HEK293T (cell line): ENCODE data around the gene VAV2.

ENCODE experiments used
- CTCF ChIA-PET: fragments of 350-600 bp; formaldehyde crosslinking; extraction: SDS; loops from one replicate; lab custom pipeline; 2021; ENCODE audit warnings: antibody characterized with exemption, inconsistent platforms; lab: Yijun Ruan, JAX
- POLR2A ChIA-PET: fragments of 350-600 bp; formaldehyde crosslinking; extraction: SDS; loops from one replicate; lab custom pipeline; 2020; ENCODE audit warnings: antibody characterized with exemption, inconsistent platforms; lab: Yijun Ruan, JAX
- DNase-seq: peaks from one replicate; pipeline ENCODE4 v3.0.0; 2012; ENCODE audit warnings: mixed read lengths; ENCODE audit errors: extremely low spot score
- ARNT ChIP-seq: fragments of 450-650 bp; IDR thresholded peaks from 2 replicates; pipeline ENCODE4 v1.6.1; 2017; ENCODE audit warnings: mild to moderate bottlenecking
- BHLHE40 ChIP-seq: fragments of 450-650 bp; IDR thresholded peaks from 2 replicates; pipeline ENCODE4 v1.6.1; 2016; ENCODE audit warnings: mild to moderate bottlenecking, moderate library complexity, borderline replicate concordance
- CTBP1 ChIP-seq: fragments of 450-650 bp; IDR thresholded peaks from 2 replicates; pipeline ENCODE4 v1.6.1; 2016; ENCODE audit warnings: borderline replicate concordance
- ELF4 ChIP-seq: fragments of 450-650 bp; IDR thresholded peaks from 2 replicates; pipeline ENCODE4 v1.6.1; 2017; ENCODE audit warnings: antibody characterized with exemption
- FOXA1 ChIP-seq: fragments of 450-650 bp; IDR thresholded peaks from 2 replicates; pipeline ENCODE4 v1.6.1; 2016; ENCODE audit warnings: mild to moderate bottlenecking
- FOXK2 ChIP-seq: fragments of 450-650 bp; IDR thresholded peaks from 2 replicates; pipeline ENCODE4 v1.6.1; 2016; ENCODE audit warnings: mild to moderate bottlenecking
- FOXM1 ChIP-seq: fragments of 450-650 bp; IDR thresholded peaks from 2 replicates; pipeline ENCODE4 v1.6.1; 2017; ENCODE audit warnings: mild to moderate bottlenecking, borderline replicate concordance
- HDGF ChIP-seq: fragments of 450-650 bp; IDR thresholded peaks from 2 replicates; pipeline ENCODE4 v1.6.1; 2017; ENCODE audit warnings: antibody characterized with exemption, borderline replicate concordance
- L3MBTL2 ChIP-seq: fragments of 450-650 bp; conservative IDR thresholded peaks from 2 replicates; pipeline ENCODE4 v1.6.1; 2016; ENCODE audit warnings: mild to moderate bottlenecking
- LEF1 ChIP-seq: fragments of 450-650 bp; IDR thresholded peaks from 2 replicates; pipeline ENCODE4 v1.6.1; 2017; ENCODE audit warnings: mild to moderate bottlenecking, borderline replicate concordance
- NFRKB ChIP-seq: fragments of 450-650 bp; IDR thresholded peaks from 2 replicates; pipeline ENCODE4 v1.6.1; 2016; ENCODE audit warnings: mild to moderate bottlenecking, moderate library complexity
- SP1 ChIP-seq: fragments of 450-650 bp; IDR thresholded peaks from 2 replicates; pipeline ENCODE4 v1.6.1; 2017
- SUZ12 ChIP-seq: fragments of 450-650 bp; IDR thresholded peaks from 2 replicates; pipeline ENCODE4 v1.6.1; 2016; ENCODE audit warnings: mild to moderate bottlenecking
- TARDBP ChIP-seq: fragments of 450-650 bp; IDR thresholded peaks from 2 replicates; pipeline ENCODE4 v1.6.1; 2016
- ZNF384 ChIP-seq: fragments of 450-650 bp; IDR thresholded peaks from 2 replicates; pipeline ENCODE4 v1.6.1; 2016
- TF ChIP-seq, protein P1 (sequence below): fragments of 450-650 bp; IDR thresholded peaks from 2 replicates; pipeline ENCODE4 v1.6.1; 2016

The VAV2 gene

DNA sequence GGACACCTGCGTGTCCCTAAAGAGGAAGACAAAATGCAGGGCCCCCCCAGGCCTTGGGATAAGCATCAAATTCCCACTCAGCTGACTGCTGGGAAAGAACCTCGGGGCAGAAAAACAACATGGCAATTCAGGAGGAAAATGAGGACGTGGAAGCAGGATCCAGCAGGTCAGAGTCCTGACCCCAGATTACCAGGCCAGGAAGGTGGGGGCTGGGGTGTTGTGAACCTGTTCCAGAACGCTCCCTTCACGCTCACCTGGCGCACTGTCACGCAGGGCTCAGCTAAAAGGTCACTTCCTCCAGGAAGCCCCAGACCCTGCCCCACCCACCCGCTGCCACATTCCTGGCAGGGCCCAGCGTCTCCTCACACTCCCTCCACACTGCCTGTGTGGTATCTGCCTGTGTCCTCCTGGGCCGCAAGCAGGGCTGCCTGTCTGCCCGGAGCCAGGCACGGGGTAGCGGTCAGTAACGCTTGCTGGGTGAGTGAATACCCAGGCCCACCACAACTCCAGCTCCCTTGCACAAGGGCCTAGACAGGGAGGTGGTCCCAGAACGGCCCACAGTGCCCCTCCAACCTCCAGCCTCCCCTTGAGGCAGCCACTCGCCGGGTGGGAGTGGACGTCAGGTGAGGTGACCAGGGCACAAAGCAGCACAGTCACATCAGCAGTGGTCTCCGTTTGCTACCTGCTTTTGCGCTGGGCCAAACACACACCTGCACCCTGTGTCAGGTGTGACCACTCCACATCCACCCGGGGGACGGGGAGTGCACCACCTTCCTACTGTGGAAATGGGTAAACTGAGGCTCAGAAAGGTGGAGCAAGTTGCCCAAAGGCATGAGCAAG, 18.1 kb downstream of the VAV2 start:
- TF ChIP-seq TARDBP, result no peak
- no peak for TF ChIP-seq FOXM1
- TF ChIP-seq CTBP1, result no peak
- TF ChIP-seq FOXA1, result no peak
- no peak for TF ChIP-seq HDGF
- no peak for TF ChIP-seq FOXK2
- TF ChIP-seq ZNF384, result no peak
- TF ChIP-seq LEF1, result no peak
- TF ChIP-seq, protein P1, sequence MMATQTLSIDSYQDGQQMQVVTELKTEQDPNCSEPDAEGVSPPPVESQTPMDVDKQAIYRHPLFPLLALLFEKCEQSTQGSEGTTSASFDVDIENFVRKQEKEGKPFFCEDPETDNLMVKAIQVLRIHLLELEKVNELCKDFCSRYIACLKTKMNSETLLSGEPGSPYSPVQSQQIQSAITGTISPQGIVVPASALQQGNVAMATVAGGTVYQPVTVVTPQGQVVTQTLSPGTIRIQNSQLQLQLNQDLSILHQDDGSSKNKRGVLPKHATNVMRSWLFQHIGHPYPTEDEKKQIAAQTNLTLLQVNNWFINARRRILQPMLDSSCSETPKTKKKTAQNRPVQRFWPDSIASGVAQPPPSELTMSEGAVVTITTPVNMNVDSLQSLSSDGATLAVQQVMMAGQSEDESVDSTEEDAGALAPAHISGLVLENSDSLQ, result no peak
- ChIA-PET POLR2A (no interaction called here), CTCF (no interaction called here)
- DNase-seq, result no peak

DNA sequence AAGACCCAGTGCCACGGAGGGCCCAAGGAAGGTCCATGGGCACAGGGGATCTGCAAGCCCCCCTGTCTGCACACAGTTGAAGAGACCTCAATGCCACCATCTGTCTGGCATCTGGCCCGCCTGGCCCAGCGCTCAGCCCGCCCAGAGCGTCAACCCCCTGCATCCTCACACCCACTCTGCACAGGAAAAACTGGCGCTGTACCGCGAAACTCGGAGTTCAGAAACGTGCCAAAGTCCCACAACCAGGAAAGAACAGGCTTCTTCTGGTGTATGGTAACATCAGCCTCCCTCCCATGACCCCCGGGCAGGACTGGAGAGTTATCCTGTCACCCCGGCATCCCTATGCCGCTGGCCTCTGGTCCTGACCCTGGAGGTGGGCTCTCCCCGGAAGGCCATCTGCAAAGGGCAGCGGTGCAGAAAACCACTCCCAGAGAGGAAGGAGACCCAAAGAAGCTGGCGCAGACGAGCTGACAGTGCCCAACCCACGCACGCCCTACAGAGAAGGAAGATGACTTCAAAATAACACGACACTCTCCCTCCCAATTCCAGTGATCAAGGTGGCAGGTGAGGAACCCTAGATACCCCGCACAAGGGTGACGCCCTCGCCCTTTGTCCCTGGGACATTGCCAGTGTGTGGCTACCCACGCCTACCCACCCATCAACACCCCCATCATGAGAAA, 18.9 kb downstream of the VAV2 start:
- POLR2A ChIA-PET, result no interaction called here
- CTCF ChIA-PET, result no interaction called here
- DNase-seq, result no peak
- TF ChIP-seq SP1 (no peak), SUZ12 (no peak), FOXM1 (no peak), ELF4 (no peak), L3MBTL2 (no peak), LEF1 (no peak), FOXK2 (no peak), CTBP1 (no peak), TARDBP (no peak), ARNT (no peak), HDGF (no peak), NFRKB (no peak), ZNF384 (no peak), FOXA1 (no peak), BHLHE40 (no peak)
- TF ChIP-seq, protein P1, result no peak

DNA sequence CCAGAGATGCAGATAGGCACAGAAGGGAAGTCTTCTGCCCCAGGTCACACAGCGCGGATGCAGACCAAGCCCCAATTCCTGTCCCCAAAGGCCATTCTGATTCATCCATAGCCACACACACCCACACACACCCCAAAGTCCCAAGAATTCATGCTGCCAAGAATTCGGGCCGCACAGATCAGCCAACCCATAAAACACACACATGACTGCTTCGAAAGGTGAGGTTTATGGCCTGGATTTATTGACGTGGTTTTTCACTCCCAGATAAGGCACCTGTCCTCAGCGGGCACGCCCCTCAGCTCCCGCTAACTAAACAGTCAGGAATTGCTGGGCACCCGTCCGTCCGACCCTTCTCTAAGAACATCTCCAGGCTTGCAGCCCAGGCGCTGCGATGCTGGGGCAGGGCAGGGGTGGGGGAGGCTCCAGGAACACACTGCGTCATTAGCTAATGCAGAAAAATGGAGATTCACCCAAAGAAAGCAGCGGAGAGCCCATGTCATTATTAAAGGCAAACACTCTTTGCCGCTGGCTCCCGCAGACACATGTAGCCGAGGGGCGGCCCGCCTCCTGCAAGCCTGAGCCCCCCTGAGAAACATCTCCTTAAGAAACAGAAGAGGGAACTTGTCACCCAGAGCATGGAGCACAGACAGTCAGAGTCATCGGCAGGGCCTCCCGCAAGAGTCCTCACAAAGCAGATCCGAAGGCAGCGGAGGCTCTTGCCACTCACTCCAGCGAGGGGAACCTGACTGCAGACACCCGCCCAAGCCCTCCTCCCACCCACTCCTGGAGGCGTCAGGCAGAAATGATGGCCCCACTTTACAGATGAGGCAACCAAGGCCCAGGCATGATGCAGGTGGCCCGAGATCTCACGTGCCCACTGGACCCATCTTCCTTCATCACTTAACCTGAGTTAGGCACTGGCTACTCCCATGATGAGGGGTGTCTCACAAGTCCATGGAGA, 19.9 kb downstream of the VAV2 start:
- no peak for TF ChIP-seq FOXM1
- TF ChIP-seq TARDBP, result no peak
- no peak for TF ChIP-seq NFRKB
- TF ChIP-seq HDGF, result no peak
- TF ChIP-seq, protein P1, result no peak
- TF ChIP-seq L3MBTL2, result no peak
- TF ChIP-seq BHLHE40, result no peak
- no peak for TF ChIP-seq ARNT
- no peak for TF ChIP-seq CTBP1
- no peak for DNase-seq
- CTCF ChIA-PET, result no interaction called here
- POLR2A ChIA-PET, result no interaction called here

DNA sequence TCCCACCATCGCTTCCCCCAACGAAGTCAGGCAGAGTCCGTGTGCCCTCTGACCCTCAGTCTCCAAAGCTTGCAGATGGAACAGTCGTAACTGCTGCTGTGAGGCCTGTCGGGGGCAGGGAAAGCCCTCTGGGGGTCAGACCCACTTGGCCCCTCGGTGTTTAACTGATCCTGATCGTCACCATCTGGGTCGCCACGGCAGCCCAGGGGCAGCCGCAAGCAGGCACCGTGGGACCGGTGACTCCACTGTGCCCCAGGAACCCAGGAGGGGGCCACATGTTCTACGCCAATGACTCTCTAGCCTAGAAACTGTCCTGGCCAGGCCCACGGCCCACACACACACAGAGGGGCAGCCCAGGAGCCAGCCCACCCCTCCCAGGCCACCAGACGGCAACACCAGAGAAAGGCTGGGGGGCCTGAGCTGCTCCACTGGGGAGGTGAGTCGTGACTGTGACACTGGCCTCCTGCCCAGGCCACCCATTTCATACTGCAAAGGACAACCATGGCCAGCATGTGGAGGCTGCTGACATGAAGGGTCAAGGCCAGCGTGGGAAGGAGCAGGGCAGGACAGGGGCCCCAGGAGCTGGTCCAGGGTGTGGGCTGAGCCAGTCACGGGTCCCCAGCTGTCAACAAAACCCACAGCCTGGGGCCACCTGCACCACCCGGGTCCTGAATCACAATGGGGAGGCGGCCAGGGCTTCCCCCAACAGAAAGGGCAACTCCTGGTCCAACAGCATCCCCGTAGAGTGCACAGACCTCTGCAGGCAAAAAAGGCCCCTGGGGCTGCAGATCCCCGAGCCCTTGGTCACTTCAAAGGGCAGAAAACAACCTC, 20.8 kb downstream of the VAV2 start:
- ChIA-PET CTCF (no interaction called here), POLR2A (no interaction called here)
- TF ChIP-seq, protein P1, result no peak
- TF ChIP-seq BHLHE40, result no peak
- TF ChIP-seq ARNT, result no peak
- TF ChIP-seq L3MBTL2, result no peak
- TF ChIP-seq ZNF384, result no peak
- no peak for TF ChIP-seq FOXK2
- no peak for TF ChIP-seq FOXA1
- no peak for TF ChIP-seq SUZ12
- no peak for TF ChIP-seq HDGF
- no peak for TF ChIP-seq FOXM1
- no peak for DNase-seq
